Measurements from ENCODE around the gene ADAM22.

GRCh38 chr7:88223265-88223664 lies 289.2 kb downstream of the ADAM22 start:
- TF ChIP-seq GATA3 (IDR thresholded peaks at IDR 0.05; ENCODE audit: borderline replicate concordance) (no peak), CTCF (IDR thresholded peaks at IDR 0.05) (no peak), JUNB (IDR thresholded peaks at IDR 0.05) (no peak), POLR2A (IDR thresholded peaks at IDR 0.05; ENCODE audit: low read length) (no peak), JUN (IDR thresholded peaks at IDR 0.05) (no peak), RAD21 (conservative IDR thresholded peaks at IDR 0.05 in 1 of 2, IDR thresholded peaks at IDR 0.05 in 1 of 2) (no peak), MAFK (IDR thresholded peaks at IDR 0.05; ENCODE audit: partially characterized antibody) (no peak), NFE2L2 (conservative IDR thresholded peaks at IDR 0.05; ENCODE audit: low read length) (no peak), TP53 (CRISPR knock-in tag; IDR thresholded peaks at IDR 0.05) (no peak), BHLHE40 (IDR thresholded peaks at IDR 0.05; ENCODE audit: low read depth, low read length) (no peak)
- TF ChIP-seq, protein P1, sequence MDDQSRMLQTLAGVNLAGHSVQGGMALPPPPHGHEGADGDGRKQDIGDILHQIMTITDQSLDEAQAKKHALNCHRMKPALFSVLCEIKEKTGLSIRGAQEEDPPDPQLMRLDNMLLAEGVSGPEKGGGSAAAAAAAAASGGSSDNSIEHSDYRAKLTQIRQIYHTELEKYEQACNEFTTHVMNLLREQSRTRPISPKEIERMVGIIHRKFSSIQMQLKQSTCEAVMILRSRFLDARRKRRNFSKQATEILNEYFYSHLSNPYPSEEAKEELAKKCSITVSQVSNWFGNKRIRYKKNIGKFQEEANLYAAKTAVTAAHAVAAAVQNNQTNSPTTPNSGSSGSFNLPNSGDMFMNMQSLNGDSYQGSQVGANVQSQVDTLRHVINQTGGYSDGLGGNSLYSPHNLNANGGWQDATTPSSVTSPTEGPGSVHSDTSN (IDR thresholded peaks at IDR 0.05), result no peak
- TF ChIP-seq, protein P2, sequence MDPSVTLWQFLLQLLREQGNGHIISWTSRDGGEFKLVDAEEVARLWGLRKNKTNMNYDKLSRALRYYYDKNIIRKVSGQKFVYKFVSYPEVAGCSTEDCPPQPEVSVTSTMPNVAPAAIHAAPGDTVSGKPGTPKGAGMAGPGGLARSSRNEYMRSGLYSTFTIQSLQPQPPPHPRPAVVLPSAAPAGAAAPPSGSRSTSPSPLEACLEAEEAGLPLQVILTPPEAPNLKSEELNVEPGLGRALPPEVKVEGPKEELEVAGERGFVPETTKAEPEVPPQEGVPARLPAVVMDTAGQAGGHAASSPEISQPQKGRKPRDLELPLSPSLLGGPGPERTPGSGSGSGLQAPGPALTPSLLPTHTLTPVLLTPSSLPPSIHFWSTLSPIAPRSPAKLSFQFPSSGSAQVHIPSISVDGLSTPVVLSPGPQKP (IDR thresholded peaks at IDR 0.05; ENCODE audit: low read depth, low read length), result no peak
- TF ChIP-seq, protein P3, sequence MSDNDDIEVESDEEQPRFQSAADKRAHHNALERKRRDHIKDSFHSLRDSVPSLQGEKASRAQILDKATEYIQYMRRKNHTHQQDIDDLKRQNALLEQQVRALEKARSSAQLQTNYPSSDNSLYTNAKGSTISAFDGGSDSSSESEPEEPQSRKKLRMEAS (IDR thresholded peaks at IDR 0.05), result no peak

All from A549 (cell line).